ACHN (cell line): ENCODE measurements around the gene SCN11A.

Source experiments
- DNase-seq: peaks from one replicate; pipeline ENCODE4 v3.0.0-alpha.2; 2015
- in situ Hi-C: cut with HindIII; loops from 2 replicates; pipeline ENCODE4 v1.10.0; 2017; ENCODE audit warnings: low sequenced_read_pairs, low pct_ligation_motif_present, low pct_unique_long_range_greater_than_20kb

Gene SCN11A

GRCh38 chr3:39019299-39019698, 32.4 kb downstream of the SCN11A start:
- DNase-seq = no peak
- in situ Hi-C loops = no loop called here

GRCh38 chr3:39015418-39015817, 36.3 kb downstream of the SCN11A start:
- no peak for DNase-seq
- in situ Hi-C loops = no loop called here

GRCh38 chr3:39013921-39014509, 37.7 kb downstream of the SCN11A start:
- in situ Hi-C loops = no loop called here

GRCh38 chr3:39013289-39013688, 38.5 kb downstream of the SCN11A start:
- no peak for DNase-seq
- in situ Hi-C loops = no loop called here

More at GRCh38 chr3:39013921-39014509, 37.7 kb downstream of the SCN11A start:
- DNase-seq = no peak

GRCh38 chr3:39011191-39011736, 40.5 kb downstream of the SCN11A start:
- in situ Hi-C loops = no loop called here
- DNase-seq = no peak

- no peak for DNase-seq
- in situ Hi-C loops = no loop called here
These were observed 46.4 kb downstream of the SCN11A start for GRCh38 chr3:39005295-39005694.
